ENCODE measurements around the gene PTPN21.

Gene PTPN21

GRCh38 chr14:88481059-88481458 is 73.7 kb downstream of the PTPN21 start:
- H3K4me3 ChIP-seq (ENCODE audit: low read length), result no peak overlapping the region
- no peak for DNase-seq (ENCODE audit: low read depth, low spot score)

GRCh38 chr14:88479574-88479987 is 75.2 kb downstream of the PTPN21 start:
- H3K4me3 ChIP-seq (ENCODE audit: low read length), result no peak overlapping the region
- no peak for DNase-seq (ENCODE audit: low read depth, low spot score)

GRCh38 chr14:88478931-88479330 is 75.9 kb downstream of the PTPN21 start:
- H3K4me3 ChIP-seq (ENCODE audit: low read length), result no peak overlapping the region
- DNase-seq (ENCODE audit: low read depth, low spot score), result no peak

DNA sequence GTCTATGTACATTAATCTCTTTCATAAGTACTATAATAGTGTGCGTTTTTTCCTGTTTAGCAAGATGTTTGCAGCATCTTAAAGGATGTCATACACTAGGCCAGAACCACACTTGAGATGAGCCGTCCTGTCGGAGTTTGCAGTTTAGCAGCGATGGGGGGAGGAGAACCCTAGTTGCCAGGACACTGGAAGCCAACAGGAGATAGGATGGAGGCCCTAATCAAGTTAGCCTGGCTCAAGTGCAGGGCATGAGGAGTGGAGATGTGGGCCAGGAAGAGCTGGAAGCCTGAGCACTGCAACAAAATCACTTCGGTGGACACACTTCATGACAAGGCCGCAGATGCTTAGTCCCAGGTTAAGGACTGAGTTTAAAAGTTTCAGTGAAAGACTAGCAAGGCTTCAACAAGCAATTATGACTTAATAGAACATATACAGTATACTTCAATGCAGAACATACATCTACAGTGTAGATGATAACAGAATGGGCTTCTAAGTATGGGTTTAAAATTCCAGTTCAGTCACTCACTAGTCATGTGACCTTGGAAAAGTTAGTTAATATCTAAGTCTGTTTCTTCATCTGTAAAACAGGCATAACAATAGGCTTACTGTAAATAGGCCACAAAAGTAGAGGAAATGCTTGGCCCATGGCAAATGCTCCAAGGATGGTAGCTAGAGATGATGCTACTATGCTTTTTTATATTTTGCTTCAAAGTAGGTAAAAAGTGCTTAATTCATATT is 77.1 kb downstream of the PTPN21 start:
- H3K4me3 ChIP-seq (ENCODE audit: low read length), result no peak overlapping the region
- no peak for DNase-seq (ENCODE audit: low read depth, low spot score)

DNA sequence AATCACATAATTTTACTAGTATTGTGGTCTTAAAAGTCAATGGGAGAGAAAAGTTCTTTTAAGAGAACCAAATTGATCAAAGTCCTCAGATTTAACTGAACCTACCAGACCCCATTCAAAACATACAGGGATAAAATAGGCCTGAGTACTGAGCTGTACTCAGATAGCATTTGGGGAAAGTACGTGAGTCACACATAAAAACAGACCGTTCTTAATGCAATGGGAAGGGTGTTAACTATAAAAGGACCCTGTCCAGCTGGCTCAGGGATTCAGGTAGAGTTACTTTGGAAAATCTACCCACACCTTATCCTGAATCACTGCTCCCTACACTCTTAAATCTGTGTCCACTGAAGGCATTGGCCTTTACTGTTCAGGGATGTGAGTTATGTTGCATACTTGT is 78.0 kb downstream of the PTPN21 start:
- H3K4me3 ChIP-seq (ENCODE audit: low read length), result no peak overlapping the region
- no peak for DNase-seq (ENCODE audit: low read depth, low spot score)

DNA sequence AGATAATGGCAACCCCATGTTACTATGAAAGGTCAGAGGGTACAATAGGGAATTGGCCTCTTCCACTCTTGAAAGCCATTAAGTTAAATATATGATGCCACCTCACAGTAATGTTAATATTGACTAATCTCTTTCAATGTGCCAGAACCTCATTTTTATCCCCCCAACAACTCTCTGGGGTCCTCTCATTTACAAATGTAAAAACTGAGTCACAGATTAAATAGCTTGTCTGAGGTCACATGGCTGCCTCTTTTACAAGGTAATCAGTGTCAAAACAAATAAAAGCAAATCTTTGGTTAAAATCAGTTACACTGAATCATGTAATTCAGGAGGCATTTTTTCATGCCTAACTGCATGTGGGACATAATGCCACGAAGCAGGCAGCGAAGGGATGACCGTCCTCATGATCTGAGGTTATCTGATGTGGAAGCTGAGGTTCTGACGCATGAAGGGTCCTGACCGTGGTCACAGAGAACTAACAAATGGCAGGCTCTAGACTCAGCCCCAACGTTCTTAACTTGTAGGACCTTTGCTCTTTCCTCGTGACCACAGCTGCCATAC is 78.5 kb downstream of the PTPN21 start:
- no peak for DNase-seq (ENCODE audit: low read depth, low spot score)

DNA sequence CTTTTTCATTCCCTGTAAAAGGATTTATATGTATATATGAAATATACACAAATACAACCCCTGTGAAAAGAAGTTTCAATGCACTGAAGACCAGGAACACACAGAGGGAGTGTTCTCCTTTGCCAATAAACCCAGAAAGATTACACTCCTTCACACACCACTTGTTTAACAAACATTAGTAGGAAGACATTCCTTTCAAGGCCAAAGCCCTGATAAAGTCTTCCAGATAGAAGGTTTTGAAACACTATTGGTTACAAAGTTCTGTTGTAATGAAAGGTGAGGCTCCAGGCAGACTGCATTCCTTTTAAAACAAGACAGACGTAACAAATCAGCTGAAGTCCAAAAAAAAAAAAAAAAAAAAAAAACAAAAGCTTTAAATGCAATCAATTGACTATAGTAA is 81.0 kb downstream of the PTPN21 start:
- DNase-seq (ENCODE audit: low read depth, low spot score), result no peak
- H3K4me3 ChIP-seq (ENCODE audit: low read length), result no peak overlapping the region

More for the DNA sequence above, 78.5 kb downstream of the PTPN21 start:
- no peak overlapping the region for H3K4me3 ChIP-seq (ENCODE audit: low read length)

- DNase-seq (ENCODE audit: low read depth, low spot score), result no peak
Observed at GRCh38 chr14:88470542-88471440, 84.0 kb downstream of the PTPN21 start.

DNA sequence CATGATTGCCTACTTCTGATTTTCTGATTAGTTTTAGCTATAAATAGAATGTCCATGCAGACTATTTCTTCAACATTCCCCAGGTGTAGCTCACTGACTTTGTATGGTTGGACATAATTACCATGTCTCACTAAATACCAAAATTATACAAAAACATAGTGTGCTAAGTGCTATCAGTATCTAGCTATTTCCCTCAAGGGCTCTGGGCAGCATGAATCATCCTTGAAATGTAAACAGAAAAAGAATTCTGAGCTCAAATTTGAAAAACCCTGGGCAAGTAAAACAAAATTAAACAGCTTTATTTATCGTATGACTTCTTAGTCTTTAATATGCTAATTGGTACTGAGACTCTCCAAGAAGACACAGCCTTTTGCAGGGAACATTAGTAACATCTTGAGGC is 86.4 kb downstream of the PTPN21 start:
- no peak for DNase-seq (ENCODE audit: low read depth, low spot score)
- no peak overlapping the region for H3K4me3 ChIP-seq (ENCODE audit: low read length)

More at GRCh38 chr14:88470542-88471440, 84.0 kb downstream of the PTPN21 start:
- H3K4me3 ChIP-seq (ENCODE audit: low read length), result no peak overlapping the region

GRCh38 chr14:88463318-88463717 is 91.5 kb downstream of the PTPN21 start:
- DNase-seq (ENCODE audit: low read depth, low spot score), result peak; percentile 21
- H3K4me3 ChIP-seq (ENCODE audit: low read length), result no peak overlapping the region

- H3K4me3 ChIP-seq (ENCODE audit: low read length), result no peak overlapping the region
- no peak for DNase-seq (ENCODE audit: low read depth, low spot score)
Observed at GRCh38 chr14:88454886-88455285, 99.9 kb downstream of the PTPN21 start.

DNA sequence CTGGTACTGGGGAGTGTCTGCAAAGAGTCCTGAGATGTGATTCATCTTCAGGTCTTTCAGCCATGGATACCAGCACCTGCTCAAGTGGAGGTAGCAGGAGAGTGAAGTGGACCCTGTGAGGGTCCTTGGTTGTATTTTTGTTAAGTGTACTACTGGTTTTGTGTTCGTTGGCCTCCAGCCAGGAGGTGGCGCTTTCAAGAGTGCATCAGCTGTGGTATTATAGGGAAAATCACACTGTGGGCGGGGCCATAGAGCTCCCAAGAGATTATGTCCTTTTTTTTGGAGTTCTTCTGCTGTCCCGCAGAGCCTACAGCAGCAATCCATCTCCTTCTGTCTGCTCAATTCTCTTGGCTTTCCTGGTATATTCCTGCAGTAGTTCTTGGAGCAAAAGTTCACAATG is 102.6 kb downstream of the PTPN21 start:
- DNase-seq (ENCODE audit: low read depth, low spot score), result no peak
- no peak overlapping the region for H3K4me3 ChIP-seq (ENCODE audit: low read length)

- DNase-seq (ENCODE audit: low read depth, low spot score), result no peak
- H3K4me3 ChIP-seq (ENCODE audit: low read length), result no peak overlapping the region
Observed at GRCh38 chr14:88439088-88439487, 115.7 kb downstream of the PTPN21 start.

- no peak for DNase-seq (ENCODE audit: low read depth, low spot score)
Observed at GRCh38 chr14:88437658-88438057, 117.1 kb downstream of the PTPN21 start.

GRCh38 chr14:88430976-88431375 is 123.8 kb downstream of the PTPN21 start:
- H3K4me3 ChIP-seq (ENCODE audit: low read length), result no peak overlapping the region
- no peak for DNase-seq (ENCODE audit: low read depth, low spot score)

More at GRCh38 chr14:88437658-88438057, 117.1 kb downstream of the PTPN21 start:
- H3K4me3 ChIP-seq (ENCODE audit: low read length), result no peak overlapping the region

DNA sequence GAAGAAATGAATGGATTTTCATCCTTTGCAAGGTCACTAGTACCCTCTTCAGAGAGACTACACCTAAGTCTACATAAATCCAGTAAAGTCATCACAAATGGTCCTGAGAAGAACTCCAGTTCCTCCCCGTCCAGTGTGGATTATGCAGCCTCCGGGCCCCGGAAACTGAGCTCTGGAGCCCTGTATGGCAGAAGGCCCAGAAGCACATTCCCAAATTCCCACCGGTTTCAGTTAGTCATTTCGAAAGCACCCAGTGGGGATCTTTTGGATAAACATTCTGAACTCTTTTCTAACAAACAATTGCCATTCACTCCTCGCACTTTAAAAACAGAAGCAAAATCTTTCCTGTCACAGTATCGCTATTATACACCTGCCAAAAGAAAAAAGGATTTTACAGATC is 128.5 kb downstream of the PTPN21 start:
- H3K4me3 ChIP-seq (ENCODE audit: low read length), result no peak overlapping the region
- DNase-seq (ENCODE audit: low read depth, low spot score), result no peak

DNA sequence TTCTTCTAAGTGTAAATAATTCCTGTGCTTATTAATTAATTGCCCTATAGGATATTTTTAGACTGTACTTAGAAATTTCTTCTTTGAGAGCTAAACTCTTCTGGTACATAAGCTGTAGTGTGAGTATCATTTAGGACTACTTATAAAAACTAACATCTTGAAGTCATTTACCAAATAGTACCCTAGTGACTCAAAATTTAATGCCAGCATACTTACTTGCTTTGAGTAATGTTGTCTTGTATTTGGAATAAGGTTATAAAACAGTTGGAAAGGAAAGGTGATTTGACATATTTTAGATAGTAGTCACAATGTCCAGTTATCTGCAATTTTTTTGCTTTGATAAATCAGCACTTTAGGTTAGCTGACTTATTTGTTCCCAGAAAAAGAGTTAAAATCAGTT is 130.2 kb downstream of the PTPN21 start:
- H3K4me3 ChIP-seq (ENCODE audit: low read length), result no peak overlapping the region
- DNase-seq (ENCODE audit: low read depth, low spot score), result no peak

- H3K4me3 ChIP-seq (ENCODE audit: low read length), result no peak overlapping the region
- no peak for DNase-seq (ENCODE audit: low read depth, low spot score)
Observed at GRCh38 chr14:88422919-88423650, 131.7 kb downstream of the PTPN21 start.

GRCh38 chr14:88422047-88422446 is 132.8 kb downstream of the PTPN21 start:
- no peak overlapping the region for H3K4me3 ChIP-seq (ENCODE audit: low read length)
- no peak for DNase-seq (ENCODE audit: low read depth, low spot score)

All from Jurkat, Clone E6-1 (cell line).